GM10847 (cell line): Measurements from ENCODE around the gene TMEM218.

Experiments
- POLR2A ChIP-seq: IDR thresholded peaks from 2 replicates; pipeline ENCODE4 v1.6.1; 2011; ENCODE audit not compliant: insufficient read length; ENCODE audit errors: extremely low read depth

The TMEM218 gene

GRCh38 chr11:125139778-125140177, 28.4 kb upstream of the TMEM218 start:
- no peak for TF ChIP-seq POLR2A

- TF ChIP-seq POLR2A, result no peak
Observed at GRCh38 chr11:125138966-125139365, 27.5 kb upstream of the TMEM218 start.

GRCh38 chr11:125136001-125136400, 24.6 kb upstream of the TMEM218 start:
- no peak for TF ChIP-seq POLR2A

- no peak for TF ChIP-seq POLR2A
Observed at GRCh38 chr11:125132596-125132995, 21.2 kb upstream of the TMEM218 start.

GRCh38 chr11:125132071-125132470, 20.6 kb upstream of the TMEM218 start:
- no peak for TF ChIP-seq POLR2A

GRCh38 chr11:125129316-125129993, 18.0 kb upstream of the TMEM218 start:
- TF ChIP-seq POLR2A, result no peak

GRCh38 chr11:125128450-125128849, 17.0 kb upstream of the TMEM218 start:
- no peak for TF ChIP-seq POLR2A

- TF ChIP-seq POLR2A, result no peak
Observed at GRCh38 chr11:125124618-125124992, 13.2 kb upstream of the TMEM218 start.

- no peak for TF ChIP-seq POLR2A
Observed at GRCh38 chr11:125123947-125124617, 12.7 kb upstream of the TMEM218 start.

- no peak for TF ChIP-seq POLR2A
Observed at GRCh38 chr11:125123194-125123946, 11.9 kb upstream of the TMEM218 start.

GRCh38 chr11:125117429-125117828, 6.0 kb upstream of the TMEM218 start:
- no peak for TF ChIP-seq POLR2A

- TF ChIP-seq POLR2A, result no peak
Observed at GRCh38 chr11:125114518-125114917, 3.1 kb upstream of the TMEM218 start.

- no peak for TF ChIP-seq POLR2A
Observed at GRCh38 chr11:125112208-125112604, 780 bp upstream of the TMEM218 start.

- TF ChIP-seq POLR2A, result no peak
Observed at GRCh38 chr11:125111001-125111342, 454 bp downstream of the TMEM218 start.

- TF ChIP-seq POLR2A, result no peak
Observed at GRCh38 chr11:125110506-125110905, 920 bp downstream of the TMEM218 start.

GRCh38 chr11:125108469-125108868, 3.0 kb downstream of the TMEM218 start:
- TF ChIP-seq POLR2A, result no peak
